GM21526 (cell line): ENCODE data around the gene SIN3B.
"Not testable (repeated sequence)": the region's sequence is repeated elsewhere in the genome, so short reads cannot be mapped to it uniquely, and the experiment has no call there.

ENCODE experiments used
- ATAC-seq: cut with Tn5 transposase; IDR thresholded peaks from one replicate; pipeline ENCODE4 v1.9.1; 2021; ENCODE audit warnings: moderate library complexity; ENCODE audit not compliant: unreplicated experiment, low FRiP score

Gene SIN3B

GRCh38 chr19:16862826-16863415 lies 33.7 kb downstream of the SIN3B start:
- no peak for ATAC-seq

DNA sequence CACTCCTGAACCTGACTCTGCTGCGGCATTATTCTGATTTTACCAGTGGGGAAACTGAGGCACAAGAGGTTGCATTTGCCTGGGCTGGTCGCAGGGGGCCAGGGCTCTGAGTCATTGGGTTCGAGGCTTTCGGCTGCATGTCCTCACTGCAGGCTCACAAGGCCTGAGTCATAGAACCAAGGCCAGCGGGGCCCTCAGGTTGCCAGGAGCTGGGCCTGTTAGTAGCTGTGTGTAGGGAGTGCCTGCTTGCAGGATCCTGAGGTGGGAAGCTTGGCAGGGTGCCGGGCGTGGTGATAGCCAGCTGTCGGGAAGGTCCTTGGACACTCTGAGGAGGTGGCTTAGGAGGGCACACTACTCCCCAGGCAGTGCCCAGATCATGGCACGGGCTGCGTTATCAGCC lies 38.0 kb downstream of the SIN3B start:
- ATAC-seq = no peak

DNA sequence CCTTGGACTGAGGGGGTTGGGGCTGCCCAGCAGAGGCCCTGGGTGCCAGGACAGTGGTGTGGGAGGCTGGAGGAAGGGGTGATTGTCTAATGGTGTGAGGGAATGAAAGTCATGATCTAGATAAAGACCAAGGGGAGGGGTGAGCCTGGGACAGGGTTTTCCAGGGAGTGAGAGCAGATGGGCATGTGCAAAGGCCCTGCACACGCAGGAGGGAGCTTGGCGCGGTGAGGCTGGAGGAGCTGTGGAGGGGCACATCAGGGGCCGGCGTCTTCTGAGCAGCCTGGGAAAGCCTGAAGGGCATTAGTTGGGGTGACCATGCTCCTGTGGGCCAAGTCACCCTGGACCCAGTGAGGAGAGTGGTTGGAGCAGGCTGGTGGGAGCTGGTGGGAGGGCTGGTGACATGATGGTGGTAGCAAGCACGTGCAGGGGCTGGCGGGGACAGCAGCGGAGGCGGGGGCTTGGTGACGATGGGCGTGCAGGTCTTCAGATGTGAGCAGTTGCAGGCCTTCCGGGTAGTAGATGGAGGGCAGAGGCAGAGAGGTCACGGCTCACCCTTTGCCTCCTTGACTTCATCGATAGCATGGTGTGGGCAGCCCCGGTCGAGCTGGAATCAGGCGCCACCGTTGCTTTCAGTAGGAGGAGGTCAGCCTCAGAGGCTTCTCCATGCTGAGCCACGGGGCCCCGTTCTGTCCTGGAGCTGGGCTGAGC lies 39.4 kb downstream of the SIN3B start:
- no peak for ATAC-seq

DNA sequence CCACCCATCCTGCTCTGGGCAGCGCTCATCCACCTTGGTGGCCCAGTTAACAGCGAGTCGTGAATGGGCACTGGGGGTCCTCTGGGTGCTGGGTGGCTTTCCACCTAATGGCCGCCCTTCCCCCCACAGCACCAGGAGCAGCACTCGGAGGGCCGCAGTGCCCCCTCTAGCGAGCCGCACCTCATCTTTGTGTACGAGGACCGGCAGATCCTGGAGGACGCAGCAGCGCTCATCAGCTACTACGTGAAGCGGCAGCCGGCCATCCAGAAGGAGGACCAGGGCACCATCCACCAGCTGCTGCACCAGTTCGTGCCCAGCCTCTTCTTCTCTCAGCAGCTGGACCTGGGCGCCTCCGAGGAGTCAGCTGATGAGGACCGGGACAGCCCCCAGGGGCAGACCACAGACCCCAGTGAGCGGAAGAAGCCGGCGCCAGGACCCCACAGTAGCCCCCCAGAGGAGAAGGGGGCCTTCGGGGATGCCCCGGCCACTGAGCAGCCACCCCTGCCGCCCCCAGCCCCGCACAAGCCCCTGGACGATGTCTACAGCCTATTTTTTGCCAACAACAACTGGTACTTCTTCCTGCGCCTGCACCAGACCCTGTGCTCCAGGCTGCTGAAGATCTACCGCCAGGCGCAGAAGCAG lies 40.3 kb downstream of the SIN3B start:
- ATAC-seq = no peak

GRCh38 chr19:16871871-16872270 lies 42.7 kb downstream of the SIN3B start:
- no peak for ATAC-seq

- ATAC-seq = no peak
Measured at GRCh38 chr19:16872728-16873127, 43.5 kb downstream of the SIN3B start.

DNA sequence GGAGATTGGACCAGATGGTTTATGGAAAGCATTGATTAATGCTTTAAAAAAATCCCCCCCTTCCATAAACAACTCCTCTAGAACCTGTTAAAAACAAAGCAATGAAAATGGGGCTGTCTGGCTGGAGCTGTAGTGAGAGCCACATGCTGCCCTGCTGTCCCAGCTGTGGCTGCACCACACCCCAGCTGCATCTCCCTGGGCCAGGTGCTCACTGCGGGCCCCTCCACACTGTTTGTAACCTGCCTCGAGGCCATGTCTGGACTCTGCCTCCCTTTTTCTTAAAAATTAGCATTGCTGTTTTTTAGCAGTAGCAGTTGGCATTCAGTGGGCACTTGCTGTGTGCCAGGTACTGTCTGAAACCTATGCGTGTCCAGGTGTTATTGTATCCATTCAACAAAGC lies 44.4 kb downstream of the SIN3B start:
- ATAC-seq = no peak

DNA sequence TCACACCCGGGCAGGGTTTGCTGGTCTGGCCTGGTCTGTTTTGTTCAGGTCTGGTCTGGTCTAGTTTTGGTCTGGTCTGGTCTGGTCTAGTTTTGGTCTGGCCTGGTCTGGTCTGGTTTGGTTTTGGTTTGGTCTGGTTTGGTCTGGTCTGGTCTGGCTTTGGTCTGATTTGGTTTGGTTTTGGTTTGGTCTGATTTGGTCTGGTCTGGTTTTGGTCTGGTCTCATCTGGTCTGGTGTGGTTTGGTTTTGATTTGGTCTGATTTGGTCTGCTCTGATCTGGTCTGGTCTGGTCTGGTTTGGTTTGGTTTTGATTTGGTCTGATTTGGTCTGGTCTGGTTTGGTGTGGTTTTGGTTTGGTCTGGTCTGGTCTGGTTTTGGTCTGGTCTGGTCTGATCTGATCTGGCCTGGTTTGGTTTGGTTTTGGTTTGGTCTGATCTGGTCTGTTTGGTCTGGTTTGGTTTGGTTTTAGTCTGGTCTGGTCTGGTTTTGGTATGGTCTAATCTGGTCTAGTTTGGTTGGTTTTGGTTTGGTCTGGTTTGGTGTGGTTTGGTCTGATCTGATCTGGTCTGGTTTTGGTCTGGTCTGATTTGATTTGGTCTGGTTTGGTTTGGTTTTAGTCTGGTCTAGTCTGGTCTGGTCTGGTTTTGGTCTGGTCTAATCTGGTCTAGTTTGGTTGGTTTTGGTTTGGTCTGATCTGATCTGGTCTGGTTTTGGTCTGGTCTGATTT lies 45.2 kb downstream of the SIN3B start:
- no peak for ATAC-seq

DNA sequence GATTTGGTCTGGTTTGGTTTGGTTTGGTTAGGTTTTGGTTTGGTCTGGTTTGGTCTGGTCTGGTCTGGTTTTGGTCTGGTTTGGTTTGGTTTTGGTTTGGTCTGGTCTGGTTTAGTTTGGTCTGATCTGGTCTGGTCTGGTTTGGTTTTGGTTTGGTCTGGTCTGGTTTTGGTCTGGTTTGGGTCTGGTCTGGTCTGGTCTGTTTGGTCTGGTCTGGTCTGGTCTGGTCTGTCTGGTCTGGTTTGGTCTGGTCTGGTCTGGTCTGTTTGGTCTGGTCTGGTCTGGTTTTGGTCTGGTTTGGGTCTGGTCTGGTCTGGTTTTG lies 45.7 kb downstream of the SIN3B start:
- not testable (repeated sequence) for ATAC-seq

GRCh38 chr19:16875584-16876555 lies 46.7 kb downstream of the SIN3B start:
- ATAC-seq = no peak

DNA sequence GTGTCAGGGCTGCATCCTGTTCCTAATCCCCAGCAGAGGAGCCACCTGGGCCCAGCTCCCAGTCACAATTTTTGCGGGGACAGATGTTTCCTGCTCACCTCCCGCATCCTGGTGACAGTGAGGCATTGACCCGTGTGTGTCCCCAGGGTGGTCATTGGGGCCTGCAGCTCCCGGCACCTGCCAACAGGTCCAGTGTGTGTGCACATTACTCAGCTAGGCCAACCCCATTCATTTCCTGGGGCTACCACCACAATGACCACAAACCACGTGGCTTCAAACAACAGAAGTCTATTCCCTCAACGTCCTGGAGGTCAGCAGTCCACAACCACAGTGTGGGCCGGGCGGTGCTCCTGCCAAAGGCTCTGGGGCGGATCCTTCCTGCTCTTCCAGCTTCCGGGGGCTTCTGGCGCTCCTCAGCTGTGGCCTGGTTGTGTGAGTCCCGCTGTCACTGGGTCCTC lies 47.7 kb downstream of the SIN3B start:
- no peak for ATAC-seq

GRCh38 chr19:16877581-16877980 lies 48.4 kb downstream of the SIN3B start:
- ATAC-seq = no peak

DNA sequence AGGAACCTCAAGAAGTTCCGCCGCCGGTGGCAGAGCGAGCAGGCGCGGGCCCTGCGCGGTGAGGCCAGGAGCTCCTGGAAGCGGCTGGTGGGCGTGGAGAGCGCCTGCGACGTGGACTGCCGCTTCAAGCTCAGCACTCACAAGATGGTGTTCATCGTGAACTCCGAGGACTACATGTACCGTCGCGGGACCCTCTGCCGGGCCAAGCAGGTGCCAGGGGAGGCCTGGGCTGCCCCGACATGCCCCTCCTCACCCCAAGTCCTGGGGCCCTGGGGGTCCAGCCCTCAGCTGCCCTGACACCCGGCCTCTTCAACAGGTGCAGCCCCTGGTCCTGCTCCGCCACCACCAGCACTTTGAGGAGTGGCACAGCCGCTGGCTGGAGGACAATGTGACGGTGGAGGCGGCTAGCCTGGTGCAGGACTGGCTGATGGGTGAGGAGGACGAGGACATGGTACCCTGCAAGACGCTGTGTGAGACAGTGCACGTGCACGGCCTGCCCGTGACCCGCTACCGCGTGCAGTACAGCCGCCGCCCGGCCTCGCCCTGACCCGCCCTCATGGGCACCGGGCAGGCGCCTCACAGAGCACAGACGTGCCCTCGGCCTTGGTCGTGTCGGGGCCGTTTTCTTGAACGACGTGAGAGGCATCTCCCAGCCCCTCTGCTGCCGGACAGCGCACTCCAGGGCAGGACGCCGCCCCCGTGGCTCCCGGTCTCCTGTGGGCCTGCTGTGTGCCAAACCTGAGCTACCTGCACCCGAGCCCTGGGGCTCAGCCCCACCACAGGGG lies 49.2 kb downstream of the SIN3B start:
- no peak for ATAC-seq

GRCh38 chr19:16880884-16881554 lies 51.8 kb downstream of the SIN3B start:
- no peak for ATAC-seq

GRCh38 chr19:16882146-16882545 lies 52.9 kb downstream of the SIN3B start:
- no peak for ATAC-seq

DNA sequence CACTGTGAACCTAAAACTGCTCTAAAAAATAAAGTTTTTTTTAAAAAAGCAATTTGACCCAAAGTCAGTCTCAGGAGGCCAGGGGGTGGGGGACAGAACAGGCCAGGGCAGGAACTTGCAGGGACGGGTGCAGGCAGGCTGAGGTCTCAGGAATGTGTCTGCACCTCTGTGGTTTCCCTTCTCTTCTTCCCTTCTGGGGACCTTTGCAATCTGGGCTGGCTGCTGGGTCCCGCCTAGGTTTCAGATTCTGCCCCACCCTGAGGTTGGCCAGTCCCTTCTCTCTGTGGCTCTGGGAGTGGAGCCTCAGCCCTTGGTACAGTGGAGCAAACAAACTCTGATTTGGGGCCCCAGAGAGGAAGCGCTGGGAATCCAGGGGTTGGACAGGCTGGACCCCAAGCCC lies 54.3 kb downstream of the SIN3B start:
- ATAC-seq = no peak

- no peak for ATAC-seq
Measured at GRCh38 chr19:16885166-16885565, 56.0 kb downstream of the SIN3B start.

DNA sequence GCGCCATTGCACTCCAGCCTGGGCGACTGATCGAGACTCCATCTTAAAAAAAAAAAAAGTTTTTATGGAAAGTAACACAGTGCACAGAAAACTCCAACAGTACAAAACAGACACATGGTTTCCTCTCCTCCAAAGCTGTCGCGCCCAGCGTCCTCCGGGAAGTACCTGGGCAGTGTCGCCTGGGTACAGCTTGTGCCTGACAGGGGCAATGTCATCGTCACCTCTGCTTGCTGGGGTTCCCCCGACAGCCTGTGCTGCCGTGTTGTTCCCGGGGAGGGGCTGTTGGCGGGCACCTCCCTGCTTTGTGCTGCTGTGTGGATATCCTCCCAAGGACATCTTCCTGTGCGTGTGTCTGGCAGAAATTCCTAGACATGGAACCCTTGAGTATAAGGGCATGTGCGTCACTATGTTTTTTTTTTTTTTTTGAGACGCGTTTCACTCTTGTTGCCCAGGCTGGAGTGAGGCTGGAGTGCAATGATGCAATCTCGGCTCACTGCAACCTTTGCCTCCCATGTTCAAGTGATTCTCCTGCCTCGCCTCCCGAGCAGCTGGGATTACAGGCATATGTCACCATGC lies 57.2 kb downstream of the SIN3B start:
- no peak for ATAC-seq
